ENCODE measurements around the gene ATG2B.

Gene ATG2B

GRCh38 chr14:96286251-96286650 lies 76.9 kb downstream of the ATG2B start:
- Mint-ChIP-seq H3K4me3 (no peak overlapping the region), H3K4me1 (no peaks in the 10 kb centered on the region), H3K27me3 (ENCODE audit: low read depth) (no peaks in the 10 kb centered on the region), H3K9me3 (no peaks in the 10 kb centered on the region), H3K27ac (no peak overlapping the region), H3K36me3 (ENCODE audit: low read depth) (peaks cover 46% of the 10 kb centered on the region)
- no peak for TF ChIP-seq CTCF (IDR thresholded peaks at IDR 0.05; ENCODE audit: unreplicated experiment in 3 of 3)

GRCh38 chr14:96285667-96286066 lies 77.5 kb downstream of the ATG2B start:
- H3K27ac Mint-ChIP-seq = peak overlapping the region in 1 of 3 experiments; percentile 56
- H3K9me3 Mint-ChIP-seq = no peaks in the 10 kb centered on the region
- no peaks in the 10 kb centered on the region for H3K4me1 Mint-ChIP-seq
- peaks cover 46% of the 10 kb centered on the region for H3K36me3 Mint-ChIP-seq (ENCODE audit: low read depth)
- no peaks in the 10 kb centered on the region for H3K27me3 Mint-ChIP-seq (ENCODE audit: low read depth)
- TF ChIP-seq CTCF (IDR thresholded peaks at IDR 0.05; ENCODE audit: unreplicated experiment in 3 of 3) = no peak
- H3K4me3 Mint-ChIP-seq = peak overlapping the region in 1 of 3 experiments; percentile 31

GRCh38 chr14:96284430-96284829 lies 78.7 kb downstream of the ATG2B start:
- Mint-ChIP-seq H3K4me3 (no peak overlapping the region), H3K27me3 (ENCODE audit: low read depth) (no peaks in the 10 kb centered on the region), H3K4me1 (no peaks in the 10 kb centered on the region), H3K27ac (no peak overlapping the region), H3K36me3 (ENCODE audit: low read depth) (peaks cover 38% of the 10 kb centered on the region), H3K9me3 (no peaks in the 10 kb centered on the region)
- no peak for TF ChIP-seq CTCF (IDR thresholded peaks at IDR 0.05; ENCODE audit: unreplicated experiment in 3 of 3)

- Mint-ChIP-seq H3K4me3 (no peak overlapping the region), H3K36me3 (ENCODE audit: low read depth) (peaks cover 37% of the 10 kb centered on the region), H3K27me3 (ENCODE audit: low read depth) (no peaks in the 10 kb centered on the region), H3K9me3 (no peaks in the 10 kb centered on the region), H3K4me1 (no peaks in the 10 kb centered on the region), H3K27ac (no peak overlapping the region)
- TF ChIP-seq CTCF (IDR thresholded peaks at IDR 0.05; ENCODE audit: unreplicated experiment in 3 of 3) = no peak
These were observed 79.1 kb downstream of the ATG2B start for GRCh38 chr14:96284008-96284407.

- H3K27ac Mint-ChIP-seq = no peak overlapping the region
- no peaks in the 10 kb centered on the region for H3K27me3 Mint-ChIP-seq (ENCODE audit: low read depth)
- H3K9me3 Mint-ChIP-seq = peaks cover 7% of the 10 kb centered on the region
- no peak for TF ChIP-seq CTCF (IDR thresholded peaks at IDR 0.05; ENCODE audit: unreplicated experiment in 3 of 3)
- peaks cover 6% of the 10 kb centered on the region for H3K4me1 Mint-ChIP-seq
- H3K36me3 Mint-ChIP-seq (ENCODE audit: low read depth) = peaks cover 21% of the 10 kb centered on the region
- no peak overlapping the region for H3K4me3 Mint-ChIP-seq
These were observed 81.7 kb downstream of the ATG2B start for GRCh38 chr14:96281486-96281885.

GRCh38 chr14:96280104-96280503 lies 83.0 kb downstream of the ATG2B start:
- Mint-ChIP-seq H3K9me3 (peaks cover 7% of the 10 kb centered on the region), H3K4me3 (no peak overlapping the region), H3K4me1 (peaks cover 19% of the 10 kb centered on the region), H3K27ac (no peak overlapping the region), H3K27me3 (ENCODE audit: low read depth) (peaks cover 4% of the 10 kb centered on the region), H3K36me3 (ENCODE audit: low read depth) (peaks cover 17% of the 10 kb centered on the region)
- TF ChIP-seq CTCF (IDR thresholded peaks at IDR 0.05; ENCODE audit: unreplicated experiment in 3 of 3) = no peak

Data from nephron (organoid).